K562 (cell line): Measurements from ENCODE around the gene MIEF2. TPM values are rescaled to one million over a fixed set of nuclear protein-coding genes. Genes with fewer than 3 reads are reported as not detected.

Source experiments
- ATAC-seq: fragments of 200-7000 bp; cut with Tn5 transposase; 3 replicates; pipeline ENCODE4 v1.9.1; 2020; ENCODE audit warnings: moderate library complexity
- BruUV-seq: library from RNA; stranded (reverse); fragments of 400-500 nt; replicated peaks from 2 replicates; lab custom pipeline; 2021; lab: Mats Ljungman, UMichigan
- CTCF ChIA-PET: fragments of 300-600 bp; formaldehyde crosslinking; extraction: SDS; loops from one replicate; lab custom pipeline; 2021; ENCODE audit warnings: low intra/inter-chr PET ratio; lab: Yijun Ruan, JAX
- POLR2A ChIA-PET: fragments of 300-600, 350-650 bp; sonication (Branson Sonifier 250); formaldehyde crosslinking; extraction: SDS; loops from one replicate; lab custom pipeline; 2021; ENCODE audit warnings: antibody characterized with exemption, inconsistent platforms; lab: Yijun Ruan, JAX
- DNase-seq, 4 experiments: peaks; one replicate each; pipeline versions ENCODE4 v3.0.0 to v3.0.0-alpha.2; 2011 to 2018; ENCODE audit warnings: low spot score in 3 of 4, mixed read lengths in 3 of 4; ENCODE audit errors: extremely low read depth in 1 of 4
- FAIRE-seq: peaks from 2 replicates; lab custom pipeline; 2011; peaks lifted over from hg19 to GRCh38; lab: Jason Lieb, UNC
- H2AFZ ChIP-seq: 2 replicates; pipeline ENCODE4 v1.6.0; 2011; ENCODE audit warnings: low read depth, low read length, control low read depth, inconsistent platforms
- H3K27ac ChIP-seq: fragments of 200-600 bp; 3 replicates; pipeline ENCODE4 v1.8.0; 2011; ENCODE audit warnings: low read depth, mild to moderate bottlenecking, control low read depth, inconsistent platforms, low read length, moderate library complexity, mixed read lengths; ENCODE audit errors: extremely low read depth
- H3K27me3 ChIP-seq, 2 experiments: fragments of 300-600 bp in 1 of 2; 2 replicates in 1 of 2; 3 replicates in 1 of 2; pipeline versions ENCODE4 v1.6.0 to v1.8.0; 2011; ENCODE audit warnings: inconsistent platforms in 2 of 2, low read length in 2 of 2, mild to moderate bottlenecking in 1 of 2, mixed read lengths in 1 of 2, moderate library complexity in 1 of 2; ENCODE audit not compliant: control insufficient read depth in 2 of 2, insufficient read depth in 2 of 2
- H3K36me3 ChIP-seq: fragments of 300-600 bp; 3 replicates; pipeline ENCODE4 v1.8.0; 2011; ENCODE audit warnings: mild to moderate bottlenecking, low read length, inconsistent platforms; ENCODE audit not compliant: control insufficient read depth, insufficient read depth
- H3K4me1 ChIP-seq, 2 experiments: fragments of 200-600 bp in 1 of 2; replicated peaks in 1 of 2; 2 replicates in 1 of 2; 3 replicates in 1 of 2; pipeline versions ENCODE4 v1.5.1 to v1.8.0; 2011; ENCODE audit warnings: inconsistent platforms in 2 of 2, low read length in 2 of 2, mild to moderate bottlenecking in 1 of 2, mixed read lengths in 1 of 2, moderate library complexity in 1 of 2; ENCODE audit not compliant: control insufficient read depth in 2 of 2, insufficient read depth in 2 of 2
- H3K4me2 ChIP-seq: 2 replicates; pipeline ENCODE4 v1.6.1; 2011; ENCODE audit warnings: low read length, control low read depth, inconsistent platforms, mixed read lengths; ENCODE audit not compliant: insufficient read depth
- H3K4me3 ChIP-seq: fragments of 200-600 bp; sonication (generic), shearing (Covaris generic); 2 replicates; pipeline ENCODE4 v1.5.1; 2016; ENCODE audit warnings: control low read depth, inconsistent platforms
- H3K79me2 ChIP-seq: fragments of 200-600 bp; 3 replicates; pipeline ENCODE4 v1.8.0; 2011; ENCODE audit warnings: low read length, inconsistent platforms; ENCODE audit not compliant: control insufficient read depth, insufficient read depth
- H3K9ac ChIP-seq, 2 experiments: 2 replicates each; pipeline versions ENCODE4 v1.6.0 to v1.6.1; 2011; ENCODE audit warnings: low read depth in 2 of 2, low read length in 2 of 2, control low read depth in 1 of 2, inconsistent platforms in 1 of 2, mild to moderate bottlenecking in 1 of 2, mixed read lengths in 1 of 2; ENCODE audit not compliant: insufficient read depth in 1 of 2
- H3K9me1 ChIP-seq: one replicate; pipeline ENCODE4 v1.6.0; 2011; ENCODE audit warnings: inconsistent platforms, mild to moderate bottlenecking, low read length, moderate library complexity; ENCODE audit not compliant: control insufficient read depth, insufficient read depth
- H3K9me3 ChIP-seq: replicated peaks from 2 replicates; pipeline ENCODE4 v1.5.1; 2011; ENCODE audit warnings: low read depth, low read length, inconsistent platforms; ENCODE audit not compliant: control insufficient read depth, insufficient read depth
- H4K20me1 ChIP-seq: replicated peaks from 2 replicates; pipeline ENCODE4 v1.6.1; 2011; ENCODE audit warnings: low read length, inconsistent platforms, mixed read lengths; ENCODE audit not compliant: control insufficient read depth, insufficient read depth
- CHCHD3 ChIP-seq: fragments of 250-450 bp; sonication (Bioruptor Pico); IDR thresholded peaks from 2 replicates; pipeline ENCODE4 v2.1.2; 2022; ENCODE audit warnings: mild to moderate bottlenecking
- HDAC3 ChIP-seq: fragments of 450-650 bp; IDR thresholded peaks from 2 replicates; pipeline ENCODE4 v1.6.1; 2018; ENCODE audit warnings: borderline replicate concordance, mild to moderate bottlenecking, moderate library complexity; ENCODE audit not compliant: partially characterized antibody
- IRF2 ChIP-seq: sonication (generic); formaldehyde crosslinking; IDR thresholded peaks from 2 replicates; pipeline ENCODE4 v1.8.1; 2022; ENCODE audit warnings: mild to moderate bottlenecking, missing genetic modification reagents
- RFX1 ChIP-seq: fragments of 450-650 bp; IDR thresholded peaks from 2 replicates; pipeline ENCODE4 v1.6.1; 2016; ENCODE audit warnings: mild to moderate bottlenecking, moderate library complexity
- WGBS: fragments of 100-300 bp; shearing (Covaris generic); methylation state at CpG from one replicate; pipeline ENCODE4 v1.1.6; 2016; ENCODE audit warnings: low coverage, mixed read lengths; ENCODE audit not compliant: insufficient coverage; ENCODE audit errors: missing lambda C conversion rate; 5-methylcytosine and 5-hydroxymethylcytosine counted together
- in situ Hi-C: fragments of 300-500 bp; cut with MboI; formaldehyde crosslinking; loops from 4 replicates; pipeline ENCODE4 v1.15.0; 2018; ENCODE audit warnings: inconsistent platforms, mixed read lengths
- intact Hi-C: fragments of 100-400 bp; cut with micrococcal nuclease; formaldehyde crosslinking; loops from 2 replicates; pipeline ENCODE4 v1.14.2; 2022
- polyA plus RNA-seq, 8 experiments: library from polyadenylated mRNA; depleted of rRNA in 4 of 8; stranded (reverse) in 5 of 8; unstranded in 3 of 8; fragments of >200 nt; fragmentation: Nextera tagmentation in 2 of 8; fragmentation: Illumina TruSeq in 1 of 8; extraction: Ambion mirVana in 2 of 8; extraction: Trizol in 1 of 8; gene quantifications; 2 replicates each; pipeline versions ENCODE4 v1.2.1 to v1.2.3, GENCODE V29; 2011 to 2014; ENCODE audit warnings: inconsistent platforms in 1 of 8, missing spikeins in 1 of 8
- total RNA-seq, 7 experiments: library from RNA; depleted of rRNA in 6 of 7; stranded (reverse); fragments of >200 nt in 6 of 7; fragmentation: Illumina TruSeq in 2 of 7; extraction: Trizol in 2 of 7; gene quantifications; 2 replicates each; pipeline versions ENCODE4 v1.2.1 to v1.2.3, GENCODE V29; 2011 to 2021; ENCODE audit warnings: low replicate concordance in 1 of 7

MIEF2 gene
- total and polyA plus RNA-seq, 9 of the 15 experiments (the other 6 are each of a cell fraction or from before 2014, with no cell fraction given): 0.10 to 8.2 (median 2.4) TPM

DNA sequence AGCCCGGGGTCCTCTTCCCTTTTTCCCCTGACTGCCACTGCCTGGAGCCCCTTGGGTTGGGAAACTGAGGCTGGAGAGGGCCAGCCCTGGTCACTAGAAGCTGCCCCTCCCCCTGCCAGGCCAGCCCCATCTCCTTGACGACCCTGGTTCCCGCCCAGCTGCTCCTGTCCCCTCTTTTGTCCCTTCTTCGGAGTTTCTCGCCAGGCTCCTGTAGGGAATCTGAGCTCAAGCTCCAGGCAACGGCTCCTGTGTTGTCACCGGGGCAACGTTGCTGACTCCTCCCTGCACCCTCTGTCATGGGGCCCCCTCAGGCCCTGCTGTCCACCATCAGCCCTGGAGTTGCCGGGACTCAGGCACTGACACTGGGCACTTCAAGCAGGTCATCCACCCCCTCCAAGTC is 29.3 kb upstream of the MIEF2 start:
- FAIRE-seq (no peak), ATAC-seq (no peak)
- POLR2A ChIA-PET: interaction anchor here (0.8 to 1.1 kb wide), 2 partner anchors 15 to 28 kb away, joined by 3 to 4 read pairs; partner anchors contain the start of gene FLII
- Histone ChIP-seq H3K9me1 (no peaks in the 10 kb centered on the region), H3K9me3 (no peaks in the 10 kb centered on the region), H3K9ac (peak overlapping the region in 1 of 2 experiments; percentile 17; a peak in 1 of 4 replicates), H3K79me2 (peaks cover 4% of the 10 kb centered on the region; the same call in 2 of the 3 replicates), H3K36me3 (no peaks in the 10 kb centered on the region)
- WGBS: 54% methylated on average over 7 of the region's 9 CpGs
- TF ChIP-seq RFX1: peak; percentile 36; the same call in 1 of the 2 replicates
- no peak for TF ChIP-seq HDAC3
- TF ChIP-seq, all 486 proteins: peak for 1
- H3K4me2 ChIP-seq: no peak overlapping the region
- H3K27ac ChIP-seq: no peak overlapping the region
- no peak overlapping the region for H2AFZ ChIP-seq
- no TSS peak for BruUV-seq
- in situ Hi-C loops (no loop called here), intact Hi-C loops (no loop called here)
- no peak for DNase-seq
- H3K4me1 ChIP-seq: peaks cover 0 to 35% of the 10 kb centered on the region in 2 experiments; a peak in 3 of 5 replicates
- no peak overlapping the region for H3K4me3 ChIP-seq
- no peaks in the 10 kb centered on the region for H3K27me3 ChIP-seq
- CTCF ChIA-PET: interaction anchor here (1.2 kb wide), 1 partner anchor 91 kb away, joined by 4 read pairs; no protein-coding TSS in a partner anchor
- no peaks in the 10 kb centered on the region for H4K20me1 ChIP-seq

DNA sequence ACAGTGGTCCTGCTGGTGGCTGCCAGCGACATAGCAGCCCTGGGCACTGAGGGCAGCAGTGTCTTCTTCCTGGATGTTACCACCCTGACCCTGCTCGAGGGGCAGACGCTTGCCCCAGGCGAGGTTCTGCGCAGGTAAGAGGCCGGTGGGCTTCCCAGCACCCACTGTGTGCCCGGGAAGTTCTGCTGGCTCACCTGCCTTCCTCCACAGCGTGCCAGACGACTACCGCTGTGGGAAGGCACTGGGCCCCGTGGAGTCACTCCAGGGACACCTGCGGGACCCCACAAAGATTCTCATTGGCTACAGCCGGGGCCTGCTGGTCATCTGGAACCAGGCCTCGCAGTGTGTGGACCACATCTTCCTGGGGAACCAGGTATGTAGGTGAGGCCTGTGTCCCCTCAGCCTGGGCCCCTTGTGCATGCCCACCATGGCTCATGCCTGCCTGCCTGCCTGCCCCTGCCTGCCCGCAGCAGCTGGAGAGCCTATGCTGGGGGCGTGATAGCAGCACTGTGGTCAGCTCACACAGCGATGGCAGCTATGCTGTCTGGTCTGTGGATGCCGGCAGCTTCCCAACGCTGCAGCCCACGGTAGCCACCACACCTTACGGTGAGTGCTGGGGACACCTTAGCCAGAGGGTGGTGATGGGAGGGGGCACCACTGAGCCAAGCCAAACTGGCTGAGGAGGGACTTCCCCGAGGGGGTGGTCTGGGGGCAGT is 26.5 kb upstream of the MIEF2 start:
- in situ Hi-C loops (no loop called here), intact Hi-C loops (no loop called here)
- Histone ChIP-seq H3K4me1 (peaks cover 0 to 31% of the 10 kb centered on the region in 2 experiments; a peak in 2 of 5 replicates), H3K27me3 (no peaks in the 10 kb centered on the region), H3K4me2 (no peak overlapping the region), H3K4me3 (no peak overlapping the region), H4K20me1 (no peaks in the 10 kb centered on the region), H3K9me1 (no peaks in the 10 kb centered on the region), H3K27ac (no peak overlapping the region), H3K9ac (peak overlapping the region in 1 of 2 experiments; percentile 26; a peak in 1 of 4 replicates), H3K79me2 (no peaks in the 10 kb centered on the region), H2AFZ (no peak overlapping the region), H3K36me3 (no peaks in the 10 kb centered on the region), H3K9me3 (no peaks in the 10 kb centered on the region)
- BruUV-seq: no TSS peak
- ChIA-PET POLR2A (no interaction called here), CTCF (no interaction called here)
- ATAC-seq (no peak), DNase-seq (no peak), FAIRE-seq (no peak)
- TF ChIP-seq IRF2 (CRISPR knock-in tag) (no peak), CHCHD3 (CRISPR knock-in tag) (no peak)
- WGBS: 62% methylated on average over 16 of the region's 22 CpGs
